Measurements from ENCODE around the gene HABP2.

The HABP2 gene

DNA sequence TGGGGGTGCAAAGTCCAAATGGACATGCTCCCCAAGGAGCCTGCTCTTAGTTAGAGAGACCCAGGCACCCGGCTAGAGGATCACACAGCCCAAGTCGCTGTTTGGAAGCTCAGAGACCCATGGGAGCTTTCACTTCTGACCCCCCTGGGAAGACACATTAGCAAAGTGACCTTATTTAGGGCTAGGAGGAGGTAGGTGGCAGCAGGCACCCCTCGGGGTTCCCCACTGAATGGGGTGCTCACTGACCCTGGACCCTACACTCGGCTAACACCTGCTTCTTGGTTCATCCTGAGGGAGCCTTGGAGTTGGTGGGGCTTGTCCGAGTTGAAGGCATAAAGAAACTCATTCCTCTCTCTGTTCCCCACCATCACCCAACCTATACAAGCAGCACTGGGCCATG, 27.1 kb upstream of the HABP2 start:
- Histone ChIP-seq H3K4me3 (ENCODE audit: low read depth, low read length) (no peak overlapping the region), H3K27ac (ENCODE audit: low read depth, low read length) (no peak overlapping the region), H3K9me3 (ENCODE audit: control insufficient read depth, insufficient read depth, low read depth, low read length) (no peaks in the 10 kb centered on the region), H3K9ac (ENCODE audit: low read length) (no peak overlapping the region), H3K4me1 (ENCODE audit: control insufficient read depth, insufficient read depth, low read length) (peaks cover 5% of the 10 kb centered on the region; the same call in 1 of the 2 replicates), H3K27me3 (ENCODE audit: control insufficient read depth, insufficient read depth, low read length) (peaks cover 8% of the 10 kb centered on the region), H3K36me3 (ENCODE audit: control insufficient read depth, insufficient read depth, low read length) (no peaks in the 10 kb centered on the region)

DNA sequence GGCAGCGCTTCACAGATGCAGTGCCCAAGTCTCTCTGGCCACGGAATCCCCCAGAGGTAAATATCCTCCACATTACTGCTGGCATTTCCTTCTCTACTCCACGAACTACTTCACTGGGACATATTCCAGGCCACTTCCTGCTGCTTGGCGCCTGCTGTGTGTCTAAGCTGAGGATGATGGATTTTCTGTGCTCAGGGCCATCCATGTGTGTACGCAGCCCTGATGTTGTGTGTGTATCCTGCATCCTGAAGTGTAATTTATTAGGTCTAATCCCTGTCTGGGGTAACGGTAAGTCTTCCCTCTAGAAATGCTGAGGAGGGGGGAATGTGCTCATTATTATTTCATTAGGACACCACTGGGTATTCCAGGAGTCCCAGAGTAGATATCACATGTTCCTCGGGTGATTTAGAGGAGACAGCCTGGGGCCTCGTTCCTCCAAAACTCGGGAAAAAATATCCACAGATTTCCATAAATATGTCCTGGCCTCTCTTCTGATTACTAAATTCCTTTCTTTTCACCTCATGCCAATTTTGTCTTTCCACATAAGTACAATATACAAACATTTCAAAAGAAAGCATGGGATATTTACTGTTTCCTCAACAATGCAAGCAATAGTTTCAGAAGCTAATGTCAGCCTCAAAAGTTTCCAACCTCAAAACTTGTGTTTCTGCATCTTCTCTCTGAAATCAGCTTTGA, 25.5 kb upstream of the HABP2 start:
- Histone ChIP-seq H3K36me3 (ENCODE audit: control insufficient read depth, insufficient read depth, low read length) (no peaks in the 10 kb centered on the region), H3K27me3 (ENCODE audit: control insufficient read depth, insufficient read depth, low read length) (peaks cover 8% of the 10 kb centered on the region), H3K9ac (ENCODE audit: low read length) (no peak overlapping the region), H3K27ac (ENCODE audit: low read depth, low read length) (no peak overlapping the region), H3K4me1 (ENCODE audit: control insufficient read depth, insufficient read depth, low read length) (peaks cover 5% of the 10 kb centered on the region; the same call in 1 of the 2 replicates), H3K4me3 (ENCODE audit: low read depth, low read length) (no peak overlapping the region), H3K9me3 (ENCODE audit: control insufficient read depth, insufficient read depth, low read depth, low read length) (no peaks in the 10 kb centered on the region)

DNA sequence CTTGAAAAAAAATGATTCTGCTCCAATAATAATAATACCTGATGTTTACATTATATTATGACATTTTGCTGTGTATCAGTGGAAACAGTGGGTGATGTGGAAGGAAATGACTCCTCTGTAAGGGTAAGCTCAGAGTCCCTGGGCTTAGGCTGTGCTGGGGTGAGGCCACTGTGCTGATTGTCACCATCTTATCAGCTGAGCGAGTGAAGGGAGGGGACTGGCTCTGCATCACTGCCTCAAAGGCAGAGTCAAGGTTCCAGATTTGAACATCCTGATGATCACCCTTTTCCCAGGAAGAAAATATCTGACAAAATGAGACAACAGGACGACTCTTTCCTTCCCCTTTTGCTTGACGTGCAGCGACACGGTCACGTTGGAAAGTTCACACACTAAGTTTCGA, 24.0 kb upstream of the HABP2 start:
- Histone ChIP-seq H3K27me3 (ENCODE audit: control insufficient read depth, insufficient read depth, low read length) (peaks cover 13% of the 10 kb centered on the region), H3K36me3 (ENCODE audit: control insufficient read depth, insufficient read depth, low read length) (no peaks in the 10 kb centered on the region), H3K4me1 (ENCODE audit: control insufficient read depth, insufficient read depth, low read length) (peaks cover 5% of the 10 kb centered on the region; the same call in 1 of the 2 replicates), H3K9ac (ENCODE audit: low read length) (no peak overlapping the region), H3K4me3 (ENCODE audit: low read depth, low read length) (no peak overlapping the region), H3K27ac (ENCODE audit: low read depth, low read length) (no peak overlapping the region), H3K9me3 (ENCODE audit: control insufficient read depth, insufficient read depth, low read depth, low read length) (no peaks in the 10 kb centered on the region)

DNA sequence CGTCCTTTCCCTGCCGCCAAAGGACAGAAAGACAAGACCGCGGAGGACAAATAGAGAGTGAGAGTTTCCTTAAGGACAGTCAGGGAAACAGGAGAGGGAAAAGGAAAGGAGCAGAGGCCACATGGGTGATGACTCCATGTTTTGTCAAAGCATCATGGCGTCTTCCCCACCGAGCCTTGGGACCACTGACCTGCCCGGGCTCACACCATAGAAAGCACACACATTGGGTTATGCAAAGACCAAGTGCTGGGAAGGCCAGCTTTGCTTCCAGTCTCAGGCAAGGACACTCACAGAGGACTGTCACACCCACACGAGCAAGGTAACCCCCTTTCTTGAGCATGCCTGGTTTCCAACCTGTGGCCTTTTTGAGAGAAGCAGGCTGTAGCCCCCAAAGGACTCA, 23.3 kb upstream of the HABP2 start:
- Histone ChIP-seq H3K9ac (ENCODE audit: low read length) (no peak overlapping the region), H3K27ac (ENCODE audit: low read depth, low read length) (no peak overlapping the region), H3K36me3 (ENCODE audit: control insufficient read depth, insufficient read depth, low read length) (no peaks in the 10 kb centered on the region), H3K9me3 (ENCODE audit: control insufficient read depth, insufficient read depth, low read depth, low read length) (no peaks in the 10 kb centered on the region), H3K4me1 (ENCODE audit: control insufficient read depth, insufficient read depth, low read length) (peaks cover 4% of the 10 kb centered on the region; the same call in 1 of the 2 replicates), H3K4me3 (ENCODE audit: low read depth, low read length) (no peak overlapping the region), H3K27me3 (ENCODE audit: control insufficient read depth, insufficient read depth, low read length) (peaks cover 13% of the 10 kb centered on the region)

DNA sequence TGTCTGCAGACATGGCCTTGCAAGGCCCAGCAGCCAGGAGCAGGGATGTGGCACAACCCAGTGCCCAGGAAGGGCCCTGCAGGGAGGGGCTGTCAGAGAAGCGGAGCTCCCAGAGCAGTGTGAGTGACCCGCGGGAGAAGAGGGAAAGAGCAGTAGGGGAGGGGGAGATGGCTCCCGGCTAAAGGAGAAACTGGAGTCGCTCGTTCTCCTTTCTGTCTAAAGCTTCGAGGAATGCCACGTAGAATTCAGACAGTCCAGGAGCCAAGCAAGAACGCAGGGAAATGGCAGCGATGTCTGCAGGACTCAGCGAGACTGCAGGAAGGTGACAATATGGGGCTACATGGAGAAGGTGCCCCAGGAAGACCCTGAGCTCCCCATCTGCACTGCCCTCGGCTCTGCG, 22.4 kb upstream of the HABP2 start:
- Histone ChIP-seq H3K36me3 (ENCODE audit: control insufficient read depth, insufficient read depth, low read length) (no peaks in the 10 kb centered on the region), H3K9ac (ENCODE audit: low read length) (no peak overlapping the region), H3K27ac (ENCODE audit: low read depth, low read length) (no peak overlapping the region), H3K4me1 (ENCODE audit: control insufficient read depth, insufficient read depth, low read length) (no peaks in the 10 kb centered on the region), H3K27me3 (ENCODE audit: control insufficient read depth, insufficient read depth, low read length) (peaks cover 16% of the 10 kb centered on the region), H3K9me3 (ENCODE audit: control insufficient read depth, insufficient read depth, low read depth, low read length) (no peaks in the 10 kb centered on the region), H3K4me3 (ENCODE audit: low read depth, low read length) (no peak overlapping the region)

DNA sequence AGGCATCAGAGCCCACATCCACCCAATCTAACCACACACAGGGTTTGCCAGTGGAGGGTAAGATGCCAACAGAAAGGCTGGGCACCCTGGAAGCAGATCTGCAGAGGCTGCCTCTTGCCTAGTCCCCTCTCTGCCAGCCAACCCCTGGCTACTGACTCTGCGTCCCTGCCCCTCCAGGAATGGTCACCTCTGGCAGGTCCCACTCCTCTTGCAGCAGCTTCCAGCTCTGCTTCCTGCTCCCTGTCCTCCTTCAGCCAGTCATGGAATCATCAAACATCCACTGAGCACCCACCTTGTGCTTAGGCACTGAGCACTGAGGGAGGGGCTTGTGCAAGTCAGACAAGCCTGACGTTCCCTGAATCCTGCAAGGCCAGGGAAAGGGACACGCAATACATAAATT, 20.1 kb upstream of the HABP2 start:
- Histone ChIP-seq H3K9ac (ENCODE audit: low read length) (no peak overlapping the region), H3K4me1 (ENCODE audit: control insufficient read depth, insufficient read depth, low read length) (no peaks in the 10 kb centered on the region), H3K4me3 (ENCODE audit: low read depth, low read length) (no peak overlapping the region), H3K27ac (ENCODE audit: low read depth, low read length) (no peak overlapping the region), H3K36me3 (ENCODE audit: control insufficient read depth, insufficient read depth, low read length) (no peaks in the 10 kb centered on the region), H3K9me3 (ENCODE audit: control insufficient read depth, insufficient read depth, low read depth, low read length) (no peaks in the 10 kb centered on the region), H3K27me3 (ENCODE audit: control insufficient read depth, insufficient read depth, low read length) (peaks cover 16% of the 10 kb centered on the region)

DNA sequence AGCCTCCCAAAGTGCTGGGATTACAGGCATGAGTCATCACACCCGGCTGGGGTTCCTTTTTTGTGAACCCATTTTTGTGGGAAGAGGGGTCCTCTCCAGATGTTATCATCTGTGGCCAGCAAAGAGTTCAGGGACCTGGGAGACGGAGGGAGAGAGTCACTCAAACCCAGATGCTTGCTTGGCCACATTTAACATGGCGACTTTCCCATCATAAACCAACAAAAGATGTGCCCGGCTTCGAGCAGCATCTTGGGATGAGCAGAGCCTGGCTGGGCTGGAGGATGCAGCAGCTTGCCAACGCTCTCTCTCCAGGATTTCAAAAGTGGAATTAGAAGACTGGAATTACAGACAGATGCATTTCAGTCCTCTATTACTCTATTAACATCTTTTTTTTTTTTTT, 19.1 kb upstream of the HABP2 start:
- Histone ChIP-seq H3K4me3 (ENCODE audit: low read depth, low read length) (no peak overlapping the region), H3K36me3 (ENCODE audit: control insufficient read depth, insufficient read depth, low read length) (no peaks in the 10 kb centered on the region), H3K27me3 (ENCODE audit: control insufficient read depth, insufficient read depth, low read length) (peaks cover 11% of the 10 kb centered on the region; the same call in 1 of the 2 replicates), H3K4me1 (ENCODE audit: control insufficient read depth, insufficient read depth, low read length) (no peaks in the 10 kb centered on the region), H3K9me3 (ENCODE audit: control insufficient read depth, insufficient read depth, low read depth, low read length) (no peaks in the 10 kb centered on the region), H3K9ac (ENCODE audit: low read length) (no peak overlapping the region), H3K27ac (ENCODE audit: low read depth, low read length) (no peak overlapping the region)

DNA sequence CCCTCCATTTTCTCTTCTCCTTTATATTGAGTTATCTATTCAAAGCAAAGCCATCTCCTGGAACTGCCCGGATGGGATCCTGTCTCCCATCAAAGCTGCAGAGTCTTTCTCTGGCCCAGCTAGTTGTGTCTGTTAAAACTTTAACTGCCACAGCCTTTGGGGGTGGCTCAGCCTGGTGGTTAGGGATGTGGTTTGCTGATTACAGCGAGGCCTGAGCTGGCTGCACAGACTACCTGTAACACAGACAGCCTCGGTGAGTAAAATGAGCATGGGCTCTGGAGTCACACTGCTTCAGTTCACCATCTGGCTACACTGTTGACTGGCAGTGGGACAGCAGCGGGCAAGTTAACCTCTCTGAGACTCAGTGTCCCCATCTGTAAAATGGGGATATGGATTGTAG, 18.4 kb upstream of the HABP2 start:
- H3K27me3 ChIP-seq (ENCODE audit: control insufficient read depth, insufficient read depth, low read length), result peaks cover 11% of the 10 kb centered on the region; the same call in 1 of the 2 replicates
- no peaks in the 10 kb centered on the region for H3K9me3 ChIP-seq (ENCODE audit: control insufficient read depth, insufficient read depth, low read depth, low read length)
- H3K4me3 ChIP-seq (ENCODE audit: low read depth, low read length), result no peak overlapping the region
- H3K36me3 ChIP-seq (ENCODE audit: control insufficient read depth, insufficient read depth, low read length), result no peaks in the 10 kb centered on the region
- no peak overlapping the region for H3K27ac ChIP-seq (ENCODE audit: low read depth, low read length)
- no peak overlapping the region for H3K9ac ChIP-seq (ENCODE audit: low read length)
- no peaks in the 10 kb centered on the region for H3K4me1 ChIP-seq (ENCODE audit: control insufficient read depth, insufficient read depth, low read length)

DNA sequence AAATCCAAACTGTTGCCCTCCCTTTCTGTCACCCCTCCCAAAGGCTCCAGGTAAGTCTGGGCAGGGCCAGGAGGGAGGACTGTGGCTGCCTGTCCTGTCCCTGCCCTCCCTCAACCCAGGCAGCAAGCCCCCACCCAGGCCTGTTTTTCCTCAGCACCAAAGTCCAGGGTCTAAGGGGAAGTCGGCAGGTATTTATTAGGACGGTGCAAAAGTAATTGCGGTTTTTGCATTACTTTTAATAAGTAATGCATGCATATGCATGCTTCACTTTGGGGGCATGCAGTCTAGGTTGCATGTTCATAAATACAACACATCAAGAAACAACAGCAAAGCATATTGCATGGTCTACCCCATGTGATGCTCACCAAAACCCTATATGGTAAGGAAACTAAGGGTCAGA, 15.2 kb upstream of the HABP2 start:
- H3K27me3 ChIP-seq (ENCODE audit: control insufficient read depth, insufficient read depth, low read length), result peaks cover 20% of the 10 kb centered on the region
- H3K9me3 ChIP-seq (ENCODE audit: control insufficient read depth, insufficient read depth, low read depth, low read length), result no peaks in the 10 kb centered on the region
- H3K9ac ChIP-seq (ENCODE audit: low read length), result no peak overlapping the region
- no peak overlapping the region for H3K4me3 ChIP-seq (ENCODE audit: low read depth, low read length)
- no peaks in the 10 kb centered on the region for H3K36me3 ChIP-seq (ENCODE audit: control insufficient read depth, insufficient read depth, low read length)
- H3K4me1 ChIP-seq (ENCODE audit: control insufficient read depth, insufficient read depth, low read length), result no peaks in the 10 kb centered on the region
- no peak overlapping the region for H3K27ac ChIP-seq (ENCODE audit: low read depth, low read length)

DNA sequence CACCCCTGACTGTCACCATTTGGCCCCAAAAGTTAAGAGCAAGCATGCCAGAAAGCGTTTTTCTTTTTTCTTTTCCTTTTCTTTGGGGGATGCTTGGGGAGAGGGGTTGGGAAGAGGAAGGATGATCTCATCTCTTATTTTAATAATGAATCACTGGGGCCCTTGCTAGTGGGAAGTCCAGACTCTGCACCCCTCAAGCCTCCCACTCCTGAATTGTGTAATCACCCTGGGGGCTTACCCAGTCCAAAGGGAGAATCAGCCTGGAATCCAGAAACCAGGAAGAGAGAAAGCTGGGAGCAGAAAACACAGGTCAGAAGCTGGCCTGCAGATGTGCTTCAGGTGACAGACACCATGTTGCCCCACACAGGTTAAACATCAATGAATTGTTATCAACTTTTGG, 14.7 kb upstream of the HABP2 start:
- Histone ChIP-seq H3K27ac (ENCODE audit: low read depth, low read length) (no peak overlapping the region), H3K36me3 (ENCODE audit: control insufficient read depth, insufficient read depth, low read length) (no peaks in the 10 kb centered on the region), H3K9ac (ENCODE audit: low read length) (no peak overlapping the region), H3K4me1 (ENCODE audit: control insufficient read depth, insufficient read depth, low read length) (no peaks in the 10 kb centered on the region), H3K4me3 (ENCODE audit: low read depth, low read length) (no peak overlapping the region), H3K27me3 (ENCODE audit: control insufficient read depth, insufficient read depth, low read length) (peaks cover 19% of the 10 kb centered on the region; the same call in 1 of the 2 replicates), H3K9me3 (ENCODE audit: control insufficient read depth, insufficient read depth, low read depth, low read length) (no peaks in the 10 kb centered on the region)

DNA sequence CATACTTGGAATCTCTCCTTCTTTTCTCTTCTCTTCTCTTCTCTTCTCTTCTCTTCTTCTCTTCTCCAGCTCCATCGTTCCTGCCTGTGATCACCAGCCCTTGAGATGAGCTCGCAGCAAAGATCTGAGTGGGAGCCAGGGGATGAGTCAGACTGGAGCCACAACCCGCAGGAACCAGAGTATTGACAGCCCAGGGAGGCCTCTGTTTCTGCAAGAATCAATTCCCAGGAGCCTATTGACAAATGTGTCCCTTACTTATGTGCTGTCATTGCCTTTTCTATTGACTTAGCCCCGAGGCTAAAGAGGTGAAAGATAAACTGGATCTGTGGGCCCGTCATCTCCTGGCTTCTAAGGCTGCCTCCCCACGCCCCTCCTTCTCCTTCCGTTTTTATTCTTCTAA, 13.1 kb upstream of the HABP2 start:
- Histone ChIP-seq H3K4me1 (ENCODE audit: control insufficient read depth, insufficient read depth, low read length) (no peaks in the 10 kb centered on the region), H3K27me3 (ENCODE audit: control insufficient read depth, insufficient read depth, low read length) (peaks cover 16% of the 10 kb centered on the region; the same call in 1 of the 2 replicates), H3K4me3 (ENCODE audit: low read depth, low read length) (no peak overlapping the region), H3K27ac (ENCODE audit: low read depth, low read length) (no peak overlapping the region), H3K9me3 (ENCODE audit: control insufficient read depth, insufficient read depth, low read depth, low read length) (no peaks in the 10 kb centered on the region), H3K36me3 (ENCODE audit: control insufficient read depth, insufficient read depth, low read length) (no peaks in the 10 kb centered on the region), H3K9ac (ENCODE audit: low read length) (no peak overlapping the region)
